Uterus (tissue), 4 donors: ENCODE data around the gene KIRREL3. TPM values are rescaled to one million over a fixed set of nuclear protein-coding genes. Genes with fewer than 3 reads are reported as not detected.

Source experiments
- DNase-seq, 2 donors: peaks; one replicate each; pipeline ENCODE4 v3.0.0-alpha.2; 2019 to 2020
- H3K27ac ChIP-seq, 2 donors: fragments of 200-600 bp; sonication (generic); 1 replicate in 1 of 2; 2 replicates in 1 of 2; pipeline ENCODE4 v1.5.1; 2016 to 2018
- H3K27me3 ChIP-seq, 2 donors: fragments of 200-600 bp; sonication (generic); one replicate each; pipeline ENCODE4 v1.5.1; 2018 to 2019; ENCODE audit warnings: control low read depth in 1 of 2
- H3K36me3 ChIP-seq, 2 donors: fragments of 200-600 bp; sonication (generic); one replicate each; pipeline ENCODE4 v1.5.1; 2019; ENCODE audit warnings: control low read depth in 1 of 2
- H3K4me1 ChIP-seq, 2 donors: fragments of 200-600 bp; sonication (generic); one replicate each; pipeline ENCODE4 v1.5.1; 2018 to 2019; ENCODE audit warnings: control low read depth in 1 of 2
- H3K4me3 ChIP-seq, 2 donors: fragments of 200-600 bp; sonication (generic); 1 replicate in 1 of 2; 2 replicates in 1 of 2; pipeline ENCODE4 v1.5.1; 2018 to 2019; ENCODE audit warnings: mild to moderate bottlenecking in 1 of 2
- H3K9me3 ChIP-seq, 2 donors: fragments of 200-600 bp; sonication (generic); one replicate each; pipeline ENCODE4 v1.5.1; 2019; ENCODE audit warnings: control low read depth in 1 of 2
- CTCF ChIP-seq, 4 experiments: fragments of 200-600 bp in 2 of 4; fragments of 450-650 bp in 2 of 4; sonication (generic) in 2 of 4; IDR thresholded peaks; one replicate each; pipeline ENCODE4 v1.5.1; 2016 to 2019; ENCODE audit warnings: antibody characterized with exemption in 4 of 4, mild to moderate bottlenecking in 2 of 4, moderate library complexity in 1 of 4
- POLR2A ChIP-seq, 2 donors: fragments of 450-650 bp; IDR thresholded peaks; one replicate each; pipeline ENCODE4 v1.6.1; 2016; ENCODE audit warnings: antibody characterized with exemption in 2 of 2, mild to moderate bottlenecking in 1 of 2, moderate library complexity in 1 of 2
- intact Hi-C: fragments of 100-400 bp; cut with DNase I; formaldehyde crosslinking; loops from one replicate; pipeline ENCODE4 v1.15.1; 2023; ENCODE audit warnings: low total_unique reads
- total RNA-seq, 4 donors: library from RNA; depleted of rRNA in 3 of 4; stranded (reverse); fragments of >200 nt in 3 of 4; gene quantifications; one replicate each; pipeline versions ENCODE4 v1.1.0 to v1.2.4, GENCODE V29; 2014 to 2023
- donor health status: DM: yes; HTN: yes; CAD: no.

KIRREL3 gene
- total RNA-seq, 4 donors from 2014 or later, result 10.0 TPM; not detected in 3

DNA sequence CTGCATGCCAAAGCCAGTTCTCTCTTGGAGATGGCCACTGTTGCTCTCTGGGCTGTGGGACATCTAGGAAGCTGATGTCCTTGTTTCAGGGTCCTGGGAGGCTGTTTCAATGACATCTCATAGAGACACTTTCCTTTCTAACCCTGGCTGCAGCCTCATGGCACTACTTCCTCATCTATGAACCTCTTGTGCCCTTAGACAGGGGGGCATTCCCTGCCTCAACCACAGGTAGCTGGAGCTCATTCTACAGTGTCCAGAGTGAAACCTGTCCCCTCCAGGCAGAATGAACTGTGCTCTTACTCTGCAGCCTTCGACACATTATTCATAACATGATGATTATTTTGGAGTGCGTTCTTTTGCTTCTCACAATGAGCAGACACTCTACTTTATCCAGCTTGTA is 335.9 kb downstream of the KIRREL3 start:
- Histone ChIP-seq H3K4me3 (no peak overlapping the region), H3K4me1 (no peaks in the 10 kb centered on the region), H3K36me3 (no peaks in the 10 kb centered on the region), H3K9me3 (no peaks in the 10 kb centered on the region), H3K27me3 (no peaks in the 10 kb centered on the region), H3K27ac (no peak overlapping the region)
- intact Hi-C loops, result no loop called here
- DNase-seq, result no peak
- TF ChIP-seq CTCF (IDR thresholded peaks at IDR 0.05) (no peak), POLR2A (IDR thresholded peaks at IDR 0.05) (no peak)

- TF ChIP-seq CTCF (IDR thresholded peaks at IDR 0.05) (no peak), POLR2A (IDR thresholded peaks at IDR 0.05) (no peak)
- no peaks in the 10 kb centered on the region for H3K36me3 ChIP-seq
- intact Hi-C loops, result no loop called here
- no peak overlapping the region for H3K27ac ChIP-seq
- DNase-seq, result no peak
- H3K9me3 ChIP-seq, result no peaks in the 10 kb centered on the region
- H3K27me3 ChIP-seq, result no peaks in the 10 kb centered on the region
- no peaks in the 10 kb centered on the region for H3K4me1 ChIP-seq
- no peak overlapping the region for H3K4me3 ChIP-seq
These were observed 336.6 kb downstream of the KIRREL3 start for GRCh38 chr11:126663749-126664592.

- TF ChIP-seq CTCF (IDR thresholded peaks at IDR 0.05) (no peak), POLR2A (IDR thresholded peaks at IDR 0.05) (no peak)
- no peak overlapping the region for H3K4me3 ChIP-seq
- no peaks in the 10 kb centered on the region for H3K4me1 ChIP-seq
- no peak overlapping the region for H3K27ac ChIP-seq
- intact Hi-C loops, result no loop called here
- no peak for DNase-seq
- no peaks in the 10 kb centered on the region for H3K9me3 ChIP-seq
- no peaks in the 10 kb centered on the region for H3K36me3 ChIP-seq
- no peaks in the 10 kb centered on the region for H3K27me3 ChIP-seq
These were observed 338.4 kb downstream of the KIRREL3 start for GRCh38 chr11:126662035-126662790.

DNA sequence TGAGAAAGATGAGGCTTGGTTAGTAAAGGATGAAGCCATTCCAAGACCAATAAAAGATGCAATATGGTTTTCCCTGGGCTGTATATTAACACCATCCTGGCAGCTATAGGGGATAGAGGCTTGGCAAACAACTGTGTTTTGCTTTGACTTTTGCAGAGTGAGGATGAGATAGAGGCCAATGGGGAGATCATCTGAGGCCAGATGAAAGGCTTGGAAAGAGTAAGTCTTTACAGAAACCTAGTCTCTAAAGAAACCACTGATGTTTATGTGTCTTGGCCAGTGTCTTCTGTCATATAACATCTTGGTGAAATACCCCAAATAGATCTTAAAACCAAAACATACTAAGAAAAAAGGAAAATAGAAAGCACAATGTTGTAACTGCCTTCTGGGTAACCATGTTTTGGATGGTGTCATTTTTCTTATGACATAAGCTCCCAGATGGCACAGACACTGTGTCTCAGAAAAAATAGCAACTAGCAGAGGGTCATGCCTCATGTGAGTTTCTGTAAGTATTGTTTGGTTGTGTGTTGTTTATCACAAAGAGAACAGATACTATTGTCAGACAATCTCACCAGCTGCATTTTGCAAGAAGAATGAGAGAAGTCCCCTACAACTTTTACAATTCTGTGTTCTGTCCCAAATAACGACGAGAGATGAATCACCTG is 339.7 kb downstream of the KIRREL3 start:
- no peak for DNase-seq
- Histone ChIP-seq H3K4me3 (no peak overlapping the region), H3K36me3 (no peaks in the 10 kb centered on the region), H3K27ac (no peak overlapping the region), H3K27me3 (no peaks in the 10 kb centered on the region), H3K4me1 (no peaks in the 10 kb centered on the region), H3K9me3 (no peaks in the 10 kb centered on the region)
- no peak for TF ChIP-seq POLR2A (IDR thresholded peaks at IDR 0.05)
- TF ChIP-seq CTCF (IDR thresholded peaks at IDR 0.05), result no peak
- intact Hi-C loops, result no loop called here
